ENCODE data around the gene HYAL3.

HYAL3 gene

DNA sequence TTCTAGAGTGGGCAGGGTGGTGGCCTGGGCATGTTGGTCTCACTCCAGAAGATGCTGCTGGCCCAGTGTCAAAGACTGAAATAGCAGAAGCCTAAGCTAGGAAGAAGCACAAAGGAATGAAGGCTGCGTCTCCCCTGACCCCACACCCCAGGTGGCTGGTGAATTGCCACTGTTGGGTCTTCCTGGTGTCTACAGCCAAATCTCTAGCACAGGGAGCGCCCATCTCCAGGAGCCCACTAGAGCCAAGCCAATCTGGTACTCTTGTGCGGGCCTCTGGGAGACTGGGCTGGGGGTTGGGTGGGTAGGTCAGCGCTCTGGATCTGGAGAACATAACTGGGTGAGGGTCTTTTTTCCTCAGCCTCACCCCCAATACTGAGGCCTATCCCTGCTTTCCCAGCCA is 27.9 kb upstream of the HYAL3 start:
- H3K9ac ChIP-seq (ENCODE audit: low read depth, low read length), result peak overlapping the region; percentile 79
- H3K4me1 ChIP-seq (ENCODE audit: insufficient read depth, low read length), result peaks cover 59% of the 10 kb centered on the region
- H3K9me3 ChIP-seq (ENCODE audit: insufficient read depth, low read length, severe bottlenecking), result no peaks in the 10 kb centered on the region
- peaks cover 33% of the 10 kb centered on the region for H3K79me2 ChIP-seq (ENCODE audit: insufficient read depth, low read length)
- H3K4me2 ChIP-seq (ENCODE audit: insufficient read depth, low read length), result peak overlapping the region; percentile 80
- peak overlapping the region; percentile 73 for H3K27ac ChIP-seq (ENCODE audit: low read length)
- peaks cover 26% of the 10 kb centered on the region for H4K20me1 ChIP-seq (ENCODE audit: insufficient read depth, low read length)
- H3K27me3 ChIP-seq (ENCODE audit: insufficient read depth, low read length, poor library complexity), result no peaks in the 10 kb centered on the region
- H3K36me3 ChIP-seq (ENCODE audit: insufficient read depth, low read length), result peaks cover 55% of the 10 kb centered on the region
- no peak overlapping the region for H2AFZ ChIP-seq (ENCODE audit: low read depth, low read length)
- no peak for TF ChIP-seq EZH2 (IDR thresholded peaks at IDR 0.05; ENCODE audit: borderline replicate concordance, low read depth, low read length, severe bottlenecking)
- TF ChIP-seq, protein P1, sequence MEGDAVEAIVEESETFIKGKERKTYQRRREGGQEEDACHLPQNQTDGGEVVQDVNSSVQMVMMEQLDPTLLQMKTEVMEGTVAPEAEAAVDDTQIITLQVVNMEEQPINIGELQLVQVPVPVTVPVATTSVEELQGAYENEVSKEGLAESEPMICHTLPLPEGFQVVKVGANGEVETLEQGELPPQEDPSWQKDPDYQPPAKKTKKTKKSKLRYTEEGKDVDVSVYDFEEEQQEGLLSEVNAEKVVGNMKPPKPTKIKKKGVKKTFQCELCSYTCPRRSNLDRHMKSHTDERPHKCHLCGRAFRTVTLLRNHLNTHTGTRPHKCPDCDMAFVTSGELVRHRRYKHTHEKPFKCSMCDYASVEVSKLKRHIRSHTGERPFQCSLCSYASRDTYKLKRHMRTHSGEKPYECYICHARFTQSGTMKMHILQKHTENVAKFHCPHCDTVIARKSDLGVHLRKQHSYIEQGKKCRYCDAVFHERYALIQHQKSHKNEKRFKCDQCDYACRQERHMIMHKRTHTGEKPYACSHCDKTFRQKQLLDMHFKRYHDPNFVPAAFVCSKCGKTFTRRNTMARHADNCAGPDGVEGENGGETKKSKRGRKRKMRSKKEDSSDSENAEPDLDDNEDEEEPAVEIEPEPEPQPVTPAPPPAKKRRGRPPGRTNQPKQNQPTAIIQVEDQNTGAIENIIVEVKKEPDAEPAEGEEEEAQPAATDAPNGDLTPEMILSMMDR (IDR thresholded peaks at IDR 0.05; ENCODE audit: borderline replicate concordance, extremely low read depth, low read length, poor library complexity, severe bottlenecking), result no peak
- peak overlapping the region; percentile 88 to 89 for H3K4me3 ChIP-seq (ENCODE audit: low read depth in 1 of 2, low read length in 2 of 2)
- DNase-seq (no peak), ATAC-seq (ENCODE audit: insufficient read depth, low read depth) (no peak)

DNA sequence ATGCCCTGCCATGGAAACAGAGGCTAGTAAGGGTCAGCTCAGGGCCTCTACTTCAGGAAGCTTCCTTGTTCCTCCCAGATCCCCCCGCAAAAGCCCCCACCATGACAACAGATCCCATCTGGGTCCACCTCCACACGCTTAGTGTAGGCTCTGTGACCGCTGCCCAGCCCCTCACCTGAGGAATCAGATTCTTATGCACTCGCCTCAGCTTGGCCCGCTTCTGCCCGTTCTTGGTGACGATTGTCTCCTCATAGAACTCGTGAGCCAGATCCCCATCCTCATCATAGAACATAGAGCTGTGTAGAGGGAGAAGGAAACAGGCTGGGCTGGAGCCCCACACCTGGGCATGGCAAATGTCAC is 27.0 kb upstream of the HYAL3 start:
- DNase-seq, result no peak
- peaks cover 58% of the 10 kb centered on the region for H3K4me1 ChIP-seq (ENCODE audit: insufficient read depth, low read length)
- peak overlapping the region; percentile 23 for H3K4me2 ChIP-seq (ENCODE audit: insufficient read depth, low read length)
- peak overlapping the region; percentile 21 for H3K9ac ChIP-seq (ENCODE audit: low read depth, low read length)
- H3K79me2 ChIP-seq (ENCODE audit: insufficient read depth, low read length), result peaks cover 27% of the 10 kb centered on the region
- H4K20me1 ChIP-seq (ENCODE audit: insufficient read depth, low read length), result peaks cover 17% of the 10 kb centered on the region; the same call in 1 of the 2 replicates
- no peak for TF ChIP-seq EZH2 (IDR thresholded peaks at IDR 0.05; ENCODE audit: borderline replicate concordance, low read depth, low read length, severe bottlenecking)
- TF ChIP-seq, protein P1 (IDR thresholded peaks at IDR 0.05; ENCODE audit: borderline replicate concordance, extremely low read depth, low read length, poor library complexity, severe bottlenecking), result no peak
- no peak overlapping the region for H2AFZ ChIP-seq (ENCODE audit: low read depth, low read length)
- H3K4me3 ChIP-seq (ENCODE audit: low read depth in 1 of 2, low read length in 2 of 2), result no peak overlapping the region
- H3K27me3 ChIP-seq (ENCODE audit: insufficient read depth, low read length, poor library complexity), result no peaks in the 10 kb centered on the region
- no peak for ATAC-seq (ENCODE audit: insufficient read depth, low read depth)
- H3K9me3 ChIP-seq (ENCODE audit: insufficient read depth, low read length, severe bottlenecking), result no peaks in the 10 kb centered on the region
- H3K36me3 ChIP-seq (ENCODE audit: insufficient read depth, low read length), result peaks cover 45% of the 10 kb centered on the region
- no peak overlapping the region for H3K27ac ChIP-seq (ENCODE audit: low read length)

DNA sequence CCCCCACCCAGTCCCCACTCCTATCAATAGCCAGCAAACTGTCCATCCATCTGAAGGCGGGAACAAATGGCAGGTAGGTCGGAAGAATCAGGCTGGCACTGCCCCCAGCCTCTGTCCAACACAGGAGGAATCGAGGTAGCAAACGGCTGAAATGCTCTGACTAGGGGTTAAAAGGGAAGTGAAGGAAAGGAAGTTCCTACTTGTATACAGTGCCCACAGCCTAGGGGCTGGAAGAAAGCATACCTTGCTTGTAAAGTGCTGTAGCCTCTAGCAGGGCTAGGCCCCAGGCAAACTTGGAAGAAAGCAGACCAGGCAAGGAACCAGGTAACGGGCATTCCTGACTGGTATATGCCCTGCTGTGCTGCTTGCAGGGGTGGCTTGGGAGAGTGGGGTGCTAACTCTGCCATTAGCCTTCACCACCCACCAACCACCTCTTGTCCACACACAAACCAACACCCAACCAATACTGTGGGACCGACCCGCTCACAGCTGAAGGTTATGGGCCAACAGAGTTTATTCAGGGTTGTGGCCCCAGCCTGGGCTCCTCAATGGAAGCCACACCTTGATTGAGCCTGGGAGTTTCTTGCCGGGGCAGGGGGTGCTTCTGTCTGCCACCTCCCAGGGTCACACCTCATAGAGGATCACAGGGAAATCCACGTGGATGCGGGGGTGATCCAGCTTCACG is 26.4 kb upstream of the HYAL3 start:
- Histone ChIP-seq H3K4me1 (ENCODE audit: insufficient read depth, low read length) (peaks cover 58% of the 10 kb centered on the region), H3K9ac (ENCODE audit: low read depth, low read length) (peak overlapping the region; percentile 21), H3K4me3 (ENCODE audit: low read depth in 1 of 2, low read length in 2 of 2) (no peak overlapping the region), H3K27ac (ENCODE audit: low read length) (no peak overlapping the region), H4K20me1 (ENCODE audit: insufficient read depth, low read length) (peaks cover 17% of the 10 kb centered on the region; the same call in 1 of the 2 replicates), H3K79me2 (ENCODE audit: insufficient read depth, low read length) (peaks cover 30% of the 10 kb centered on the region), H3K27me3 (ENCODE audit: insufficient read depth, low read length, poor library complexity) (no peaks in the 10 kb centered on the region), H2AFZ (ENCODE audit: low read depth, low read length) (no peak overlapping the region), H3K4me2 (ENCODE audit: insufficient read depth, low read length) (peak overlapping the region; percentile 23), H3K9me3 (ENCODE audit: insufficient read depth, low read length, severe bottlenecking) (no peaks in the 10 kb centered on the region), H3K36me3 (ENCODE audit: insufficient read depth, low read length) (peaks cover 40% of the 10 kb centered on the region)
- ATAC-seq (ENCODE audit: insufficient read depth, low read depth) (no peak), DNase-seq (no peak)
- TF ChIP-seq, protein P1 (IDR thresholded peaks at IDR 0.05; ENCODE audit: borderline replicate concordance, extremely low read depth, low read length, poor library complexity, severe bottlenecking), result no peak
- no peak for TF ChIP-seq EZH2 (IDR thresholded peaks at IDR 0.05; ENCODE audit: borderline replicate concordance, low read depth, low read length, severe bottlenecking)

Measured in DND-41 (cell line).